Activated CD4-positive, CD25-positive, alpha-beta regulatory T cell treated with anti-CD3 and anti-CD28 coated beads, Interleukin-2, amount 50 U/mL, for 24 hours (primary cell): Measurements from ENCODE around the gene SCUBE1.

ENCODE experiments used
- ATAC-seq, 2 donors: fragments of 150-1000 bp; cut with Tn5 transposase; one replicate each; pipeline ENCODE4 v1.10.0; 2021; ENCODE audit warnings: mild to moderate bottlenecking in 1 of 2, moderate library complexity in 1 of 2

Gene SCUBE1

DNA sequence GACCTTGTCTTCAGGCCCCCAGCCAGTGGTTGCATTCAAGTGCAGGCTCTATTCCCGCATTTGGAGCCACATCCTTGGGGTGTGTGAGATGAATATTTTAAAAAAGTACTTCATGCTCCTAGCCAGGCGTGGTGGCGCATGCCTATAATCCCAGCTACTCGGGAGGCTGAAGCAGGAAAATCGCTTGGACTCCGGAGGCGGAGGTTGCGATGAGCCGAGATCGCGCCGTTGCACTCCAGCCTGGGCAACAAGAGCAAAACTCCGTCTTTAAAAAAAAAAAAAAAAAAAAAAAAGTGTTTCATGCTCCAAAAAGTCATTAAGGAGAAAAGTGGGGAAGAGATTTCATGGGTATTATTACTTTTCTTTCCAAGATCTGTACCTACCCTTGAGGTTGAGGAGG is 18.0 kb downstream of the SCUBE1 start:
- no peak for ATAC-seq

DNA sequence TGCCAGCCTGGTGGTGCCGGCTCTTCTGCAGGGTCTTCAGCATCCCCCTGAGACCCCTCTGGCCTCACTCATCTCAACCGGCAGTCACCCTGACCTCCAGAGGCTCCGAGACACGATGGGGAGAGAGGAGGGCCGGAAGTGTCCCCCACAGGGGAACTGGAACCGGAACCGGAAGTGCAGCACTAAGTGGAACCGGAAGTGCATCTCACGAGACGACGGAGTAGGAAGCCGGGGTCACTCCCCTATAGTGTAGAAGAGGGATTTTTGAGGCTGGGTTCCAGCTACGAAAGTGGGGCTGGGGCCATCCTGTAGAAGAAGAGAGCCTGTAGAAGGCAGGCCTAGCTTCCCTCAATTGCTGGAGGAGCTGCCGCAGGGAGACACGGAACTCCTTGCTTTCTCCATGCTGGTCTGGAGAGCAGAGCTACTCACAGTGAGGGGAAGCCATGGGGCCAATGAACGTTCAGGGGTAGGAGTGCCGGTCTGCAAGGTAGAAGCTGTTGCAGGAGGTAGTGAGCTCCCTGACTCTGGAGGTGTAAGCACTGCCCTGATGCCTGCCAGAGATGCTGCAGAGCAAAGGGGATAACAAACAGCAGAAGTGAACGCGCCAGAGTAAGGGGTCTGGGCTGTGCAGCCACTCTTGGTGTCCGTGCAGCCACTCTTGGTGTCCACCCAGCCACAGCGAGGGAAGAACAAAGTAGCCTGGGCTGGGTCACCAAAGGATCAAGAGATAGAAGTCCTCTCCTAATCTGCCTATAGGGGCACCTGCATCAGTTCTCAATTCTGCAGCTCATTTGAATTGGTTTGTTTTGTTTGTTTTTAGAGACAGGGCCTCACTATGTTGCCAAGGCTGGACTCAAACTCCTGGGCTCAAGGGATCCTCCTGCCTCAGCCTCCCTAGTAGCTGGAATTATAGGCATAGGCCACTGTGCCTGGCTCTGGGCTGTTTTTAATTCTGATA is 21.9 kb downstream of the SCUBE1 start:
- no peak for ATAC-seq

DNA sequence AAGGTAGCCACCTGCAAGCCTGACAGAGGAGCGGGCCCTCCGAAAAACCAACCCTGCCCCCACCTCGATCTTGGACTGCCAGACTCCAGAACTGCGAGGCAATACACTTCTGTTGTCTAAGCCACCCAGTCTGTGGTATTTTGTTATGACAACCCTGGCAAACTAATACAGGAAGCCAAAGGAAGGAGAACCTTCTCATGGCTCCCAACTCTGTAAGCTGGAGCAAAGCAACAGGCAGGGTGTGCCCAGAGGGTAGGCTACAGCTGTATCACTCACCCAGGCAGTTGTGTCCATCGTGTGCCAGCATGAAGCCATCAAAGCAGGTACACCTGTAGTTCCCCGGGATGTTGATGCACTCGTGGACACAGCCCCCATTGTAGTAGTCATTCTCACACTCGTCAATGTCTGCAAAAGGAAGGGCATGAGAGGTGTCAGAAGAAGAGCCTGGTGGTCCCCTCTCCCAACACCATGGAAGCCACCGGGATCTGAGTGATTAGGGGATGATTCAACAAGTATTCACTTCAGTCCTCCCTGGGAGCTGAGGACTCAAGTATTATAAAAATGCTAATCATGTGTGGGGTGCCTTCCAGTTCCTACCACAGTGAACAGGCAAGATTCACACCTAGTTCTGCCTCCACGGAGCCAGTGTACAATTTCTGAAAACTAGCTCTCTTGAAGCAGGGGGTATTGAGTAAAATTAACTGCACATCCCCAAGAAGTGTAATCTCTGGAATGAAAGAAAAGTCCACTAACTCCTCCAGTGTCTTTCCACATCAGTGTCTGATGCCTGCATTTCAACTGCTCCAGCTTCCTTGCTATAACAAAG is 23.3 kb downstream of the SCUBE1 start:
- no peak for ATAC-seq

DNA sequence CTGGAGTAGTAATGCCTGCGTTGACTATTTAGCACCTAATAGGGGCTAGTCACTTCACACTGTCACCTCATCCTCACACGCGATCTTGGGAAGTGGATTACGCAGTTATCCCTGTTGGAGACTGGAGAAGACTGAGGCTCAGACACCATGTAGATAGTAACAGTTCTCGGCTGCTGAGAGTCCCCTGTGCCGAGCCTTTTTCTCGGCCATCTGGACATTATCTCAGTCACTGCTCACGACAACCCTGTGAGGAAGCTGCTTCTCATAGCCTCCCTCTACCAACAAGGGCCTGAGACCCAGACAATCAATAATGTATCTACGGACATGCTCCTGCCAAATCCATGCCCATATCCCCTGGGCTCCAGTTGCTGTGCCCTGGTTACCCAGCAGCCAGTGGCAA is 25.9 kb downstream of the SCUBE1 start:
- no peak for ATAC-seq

DNA sequence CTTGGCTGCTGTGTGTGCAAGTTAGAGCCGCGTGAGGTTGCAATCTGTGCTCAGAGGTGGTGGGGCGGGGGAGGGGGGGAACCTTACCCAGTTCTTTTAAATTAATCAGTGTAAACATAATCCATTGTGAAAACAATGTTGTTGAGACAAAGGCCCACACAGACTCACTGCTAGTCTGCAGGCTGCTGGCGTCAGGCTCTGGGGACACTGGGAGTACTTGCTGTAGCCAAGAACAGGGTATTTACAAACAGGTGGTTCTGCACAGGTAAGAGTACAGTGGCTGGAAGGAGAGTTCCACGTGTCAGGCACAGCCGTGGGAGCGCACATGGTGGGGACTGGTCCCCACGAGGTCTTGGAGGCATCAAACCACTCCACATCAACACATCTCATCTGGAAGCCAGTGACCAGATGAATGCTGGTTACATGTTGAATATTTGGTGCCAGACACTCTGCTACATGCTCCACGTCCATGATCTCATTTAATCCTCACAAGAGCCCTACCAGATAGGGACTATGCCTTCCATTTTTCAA is 27.4 kb downstream of the SCUBE1 start:
- no peak for ATAC-seq

DNA sequence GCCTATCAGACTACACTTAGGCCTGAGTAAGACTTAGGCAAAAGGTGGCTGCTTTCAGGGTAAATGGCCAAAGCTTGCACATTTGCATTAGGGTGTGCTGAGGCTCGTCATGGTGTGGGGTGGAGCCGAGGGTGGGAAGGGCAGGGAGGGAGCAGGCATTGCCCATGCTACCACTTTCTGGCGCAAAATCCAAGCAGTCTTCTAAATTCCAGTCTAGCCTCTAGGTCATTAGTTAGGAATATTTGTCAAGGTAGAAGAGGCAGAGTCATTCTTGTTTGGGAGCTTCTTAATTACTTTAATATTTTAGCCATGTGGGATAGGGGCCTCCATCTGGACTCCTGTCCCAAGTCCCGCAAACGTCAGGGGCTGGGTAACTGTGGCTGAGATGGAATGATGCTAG is 28.6 kb downstream of the SCUBE1 start:
- no peak for ATAC-seq

DNA sequence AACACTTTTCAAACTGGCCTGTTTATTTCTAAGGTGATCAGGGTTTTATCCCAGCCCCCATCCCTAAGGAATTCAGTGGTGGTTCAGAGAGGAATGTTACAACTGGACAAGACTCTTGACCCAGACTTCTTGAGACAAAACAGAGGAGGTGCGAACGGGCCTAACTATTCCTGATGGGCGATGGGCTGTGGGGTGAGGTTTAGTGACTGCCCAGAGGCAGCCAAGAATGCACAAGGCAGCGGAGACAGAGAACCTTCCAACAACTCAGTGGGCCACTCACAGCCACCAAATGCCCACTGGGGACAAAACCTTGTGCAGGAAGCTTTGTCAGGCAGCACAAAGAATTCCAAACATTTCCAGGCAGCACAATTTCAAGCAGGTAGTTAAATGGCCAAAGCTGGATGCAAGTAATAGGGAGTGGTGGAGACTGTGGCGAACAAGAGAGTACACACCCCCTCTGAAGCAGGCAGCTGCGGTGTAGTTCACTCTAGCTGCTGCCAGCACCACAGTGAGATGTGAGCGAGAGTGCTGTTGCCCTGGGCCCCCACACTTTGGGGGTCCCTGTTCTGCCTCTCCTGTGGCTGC is 29.2 kb downstream of the SCUBE1 start:
- ATAC-seq = no peak

DNA sequence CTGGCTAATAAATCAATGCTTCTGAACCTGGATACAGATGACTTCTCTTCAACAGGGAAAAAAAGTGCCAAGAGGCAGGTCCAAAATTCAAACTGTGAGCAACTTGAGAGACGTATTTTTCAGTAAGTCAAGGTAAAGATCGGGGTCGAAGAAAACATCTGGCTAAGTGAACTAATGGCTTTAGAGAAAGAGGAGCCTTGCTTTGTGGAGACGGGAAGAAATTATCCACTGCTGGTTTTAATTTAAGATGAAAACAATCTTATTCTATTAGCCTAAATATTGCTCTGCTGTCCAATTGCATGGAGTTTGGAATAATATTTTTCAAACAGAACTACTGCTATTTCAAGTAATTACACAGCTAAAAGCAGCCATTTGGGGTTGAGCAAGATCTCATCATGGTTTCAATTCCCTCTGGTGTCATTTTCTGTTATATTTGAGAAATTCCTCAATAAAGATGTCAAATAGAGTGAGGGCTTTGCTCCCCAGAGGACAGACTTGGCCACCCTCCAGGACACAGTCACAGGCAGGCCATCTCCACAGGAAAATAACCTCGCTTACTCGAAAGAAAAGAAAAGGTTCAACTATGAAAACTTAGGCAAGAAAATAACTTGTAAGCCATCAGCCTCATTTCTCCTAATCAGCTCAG is 29.8 kb downstream of the SCUBE1 start:
- ATAC-seq = no peak

DNA sequence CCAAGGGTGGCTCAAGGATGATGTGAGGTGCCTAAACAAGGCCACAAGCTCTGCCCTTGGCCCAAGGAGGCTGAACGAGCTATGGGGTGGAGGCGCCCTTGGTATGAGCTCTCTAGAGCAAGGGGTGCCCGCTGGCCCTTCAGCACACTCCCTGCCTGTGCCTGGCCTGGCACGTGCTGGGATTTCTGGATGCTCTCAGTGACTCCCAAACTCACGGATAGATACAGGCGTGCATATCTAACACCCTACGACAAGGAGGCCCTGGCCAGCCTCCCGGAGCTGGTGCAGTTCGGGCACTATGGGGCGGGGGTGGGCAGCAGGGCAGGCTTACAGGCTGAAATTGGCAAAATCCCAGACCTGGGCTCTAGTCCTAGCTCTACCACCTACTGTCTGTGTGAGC is 30.6 kb downstream of the SCUBE1 start:
- no peak for ATAC-seq

DNA sequence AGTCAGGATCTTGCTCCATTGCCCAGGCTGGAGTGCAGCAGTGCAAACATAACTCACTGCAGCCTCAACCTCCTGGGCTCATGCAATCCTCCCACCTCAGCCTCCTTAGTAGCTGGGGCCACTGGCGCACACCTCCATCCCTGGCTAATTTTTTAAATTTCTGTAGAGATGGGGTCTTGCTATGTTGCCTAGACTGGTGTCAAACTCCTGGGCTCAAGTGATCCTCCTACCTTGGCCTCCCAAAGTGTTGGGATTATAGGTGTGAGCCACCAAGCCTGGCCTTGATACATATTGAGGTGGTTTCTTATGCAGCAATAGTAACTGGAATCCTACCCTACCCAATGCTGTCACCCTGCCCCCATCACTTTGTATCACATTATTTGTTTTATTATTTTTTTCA is 32.4 kb downstream of the SCUBE1 start:
- ATAC-seq = no peak

DNA sequence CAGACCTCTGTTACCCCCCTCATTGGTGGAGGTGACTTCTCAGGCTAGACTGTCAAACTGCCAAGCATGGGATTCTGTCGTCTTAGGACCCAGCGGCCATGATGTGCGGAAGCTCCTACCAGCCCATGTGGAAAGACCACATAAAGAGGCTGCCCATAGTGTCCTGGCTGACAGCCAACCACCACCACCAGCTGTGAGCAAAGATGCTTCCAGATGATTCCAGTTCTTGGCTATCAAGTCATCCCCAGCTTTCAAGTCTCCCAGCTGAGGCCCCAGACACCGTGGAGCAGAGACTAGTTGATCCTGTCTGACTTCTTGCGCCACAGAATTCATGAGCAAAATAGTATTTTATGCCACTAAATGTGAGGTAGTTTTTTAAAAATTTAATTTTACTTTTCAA is 32.9 kb downstream of the SCUBE1 start:
- ATAC-seq = no peak

DNA sequence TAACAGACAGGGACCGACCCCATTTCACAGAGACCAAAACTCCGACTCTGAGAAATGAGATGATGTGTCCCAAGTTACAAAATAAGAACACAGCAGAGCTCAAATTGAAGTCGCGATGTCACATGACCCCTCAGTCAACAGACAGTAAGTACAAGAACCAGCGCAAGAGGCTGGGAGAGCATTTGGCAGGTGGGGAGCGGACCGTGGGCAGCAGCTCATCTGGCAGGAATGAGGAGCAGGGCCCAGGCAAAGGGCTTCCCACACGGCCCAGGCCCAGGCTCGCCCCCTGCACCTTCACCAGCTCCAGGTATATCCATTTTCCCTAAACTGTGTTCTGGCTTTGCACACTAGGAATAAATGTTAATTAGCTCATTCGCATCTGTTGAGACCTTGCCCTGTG is 34.3 kb downstream of the SCUBE1 start:
- no peak for ATAC-seq

DNA sequence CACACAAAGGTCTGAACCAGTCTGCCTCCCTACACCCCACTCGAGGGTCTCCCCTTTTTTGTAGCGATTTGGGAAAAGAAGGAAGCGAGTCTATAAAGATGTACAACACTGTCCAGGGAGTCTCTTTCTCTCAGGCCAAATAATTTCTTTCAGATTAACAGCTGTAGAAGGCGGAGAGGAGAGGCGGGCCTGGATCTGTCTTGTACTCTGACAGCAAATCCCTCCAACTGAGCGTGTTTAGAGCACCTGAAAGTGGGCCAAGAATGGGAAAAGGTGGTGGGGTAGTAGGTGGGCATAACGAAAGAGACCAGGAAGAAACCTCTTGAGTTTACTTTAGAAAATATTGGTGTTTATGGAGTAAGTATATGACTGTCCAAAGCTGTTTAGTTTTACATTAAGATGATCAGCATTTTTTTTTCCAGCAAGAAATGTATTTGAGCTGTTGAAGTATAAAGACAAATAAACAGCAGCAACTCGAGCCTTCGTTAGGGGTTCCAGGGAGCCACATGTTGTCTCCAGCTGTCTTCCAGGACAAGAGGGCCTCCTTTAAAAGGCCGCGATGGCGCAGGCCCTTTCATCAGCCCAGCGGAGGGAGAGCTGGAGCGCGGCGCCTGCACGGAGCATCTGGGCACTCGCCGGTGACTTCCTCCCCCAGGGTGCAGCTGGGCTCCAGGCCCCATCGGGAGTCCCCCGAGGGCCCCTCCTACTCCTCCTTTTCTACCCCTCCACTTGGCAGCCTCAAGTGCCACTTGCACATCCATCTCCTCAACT is 34.9 kb downstream of the SCUBE1 start:
- ATAC-seq = no peak

DNA sequence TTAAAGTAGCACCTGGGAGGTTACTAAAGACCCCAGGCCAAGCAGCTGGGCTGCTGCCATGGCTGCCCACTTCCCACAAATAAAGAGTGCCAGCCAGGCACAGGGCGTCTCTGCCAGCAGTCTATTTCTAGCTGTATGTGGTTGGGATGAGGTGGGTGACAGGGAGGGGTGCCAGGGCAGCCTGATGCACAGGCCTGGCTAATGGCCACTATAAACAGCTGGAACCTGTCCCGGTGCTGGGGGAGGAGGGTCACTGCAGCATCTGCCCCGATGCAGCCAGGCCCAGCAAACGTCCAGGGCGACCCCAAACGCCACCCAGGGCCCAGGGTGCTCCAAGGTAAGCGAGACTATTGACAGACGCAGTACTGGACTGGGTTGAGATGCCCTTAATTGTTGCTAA is 37.4 kb downstream of the SCUBE1 start:
- ATAC-seq = no peak

DNA sequence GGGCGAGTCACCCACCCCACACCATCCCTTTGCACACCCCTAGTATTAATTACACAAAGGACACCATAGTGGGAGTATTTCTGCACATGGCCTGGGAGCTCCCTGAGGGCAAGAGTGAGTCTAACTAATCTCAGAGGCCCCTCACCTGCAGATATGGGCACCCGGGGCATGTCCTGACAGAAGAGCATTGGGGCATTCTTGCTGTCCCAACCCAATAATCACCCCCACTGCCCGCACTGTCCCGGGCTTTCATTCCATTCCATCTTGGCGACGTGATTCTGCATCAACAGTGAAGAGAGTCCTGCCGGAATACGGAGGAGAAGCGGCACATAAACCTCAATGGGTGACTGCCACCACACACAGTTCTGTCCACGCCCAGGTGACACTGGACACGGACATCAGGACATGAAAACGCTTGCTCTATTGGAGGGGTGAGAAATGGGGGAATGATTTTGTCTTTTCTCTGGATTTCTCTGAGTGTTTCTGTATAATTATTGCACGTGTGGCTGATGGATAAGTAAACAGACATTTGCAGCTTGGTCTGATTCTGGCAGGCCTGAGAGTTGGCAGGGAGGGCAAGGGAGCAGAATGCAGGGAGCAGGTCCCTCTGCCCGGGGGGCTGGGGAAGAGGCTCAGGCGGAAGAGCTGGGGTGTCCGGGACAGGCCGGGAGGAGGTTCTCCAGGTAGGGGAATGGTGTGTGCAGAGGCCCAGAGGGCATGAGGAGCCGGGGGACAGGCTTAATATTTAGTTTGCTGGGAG is 38.2 kb downstream of the SCUBE1 start:
- no peak for ATAC-seq

DNA sequence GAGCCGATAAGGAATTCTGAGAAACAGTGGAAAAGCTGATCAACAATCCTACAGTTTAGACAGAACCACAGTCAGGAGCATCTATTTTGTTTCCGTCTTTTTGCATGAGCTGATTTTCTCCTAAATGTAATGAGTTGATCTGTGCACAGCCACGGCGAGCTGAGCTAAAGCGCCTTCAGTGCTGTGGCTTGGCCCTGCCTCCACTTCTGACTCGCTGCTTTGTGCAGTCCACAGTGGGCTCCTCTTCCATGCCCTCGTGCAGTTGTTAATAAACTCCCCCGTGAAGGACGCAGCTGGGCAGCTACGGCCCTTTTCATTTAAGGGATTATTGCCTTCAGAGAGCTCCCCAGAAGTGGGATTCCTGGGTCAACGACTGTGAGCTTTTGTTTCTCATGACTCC is 39.4 kb downstream of the SCUBE1 start:
- no peak for ATAC-seq

DNA sequence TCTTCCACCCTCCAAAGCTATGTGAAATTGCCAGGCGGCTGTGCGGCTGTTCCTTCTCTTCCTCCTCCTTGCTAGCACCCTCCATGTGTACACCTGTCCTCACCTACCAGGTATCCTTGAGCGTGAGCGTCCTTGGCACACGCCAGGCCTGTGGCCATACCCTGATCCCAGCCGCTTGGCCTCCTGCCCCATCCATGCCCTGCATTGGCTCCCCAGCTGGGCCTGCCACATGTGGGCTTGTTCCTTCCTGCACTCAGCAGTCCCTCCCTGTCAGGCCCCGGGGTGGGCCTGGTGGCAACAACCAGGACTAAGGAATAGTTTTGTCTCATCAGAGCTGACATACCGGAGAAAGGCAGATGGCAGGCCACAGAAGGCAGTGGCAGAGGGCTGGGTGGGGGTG is 40.0 kb downstream of the SCUBE1 start:
- ATAC-seq = no peak

DNA sequence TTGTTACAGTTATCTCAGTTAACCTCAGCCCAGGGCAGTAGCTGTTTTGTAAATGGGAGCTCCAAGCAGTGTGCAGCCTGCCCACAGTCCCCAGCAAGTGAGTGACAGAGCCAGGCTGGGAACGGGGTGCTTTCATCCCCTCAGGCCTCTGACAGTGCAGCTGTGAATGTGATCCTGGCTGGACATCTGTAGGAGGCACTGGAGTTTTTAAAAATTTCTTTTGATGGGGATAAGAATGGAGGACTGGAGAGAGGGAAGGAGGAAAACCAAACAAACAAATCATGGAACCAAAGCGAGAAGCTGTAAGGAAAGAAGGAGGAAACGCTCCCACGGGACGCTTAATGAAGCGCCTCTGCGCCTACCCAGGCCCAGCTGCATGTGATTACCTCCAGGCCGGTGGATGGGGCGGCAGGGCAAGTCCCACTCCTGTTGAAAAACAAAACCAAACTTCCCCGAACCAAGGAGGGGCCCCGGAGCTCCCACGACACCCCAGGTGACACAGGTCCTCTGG is 40.6 kb downstream of the SCUBE1 start:
- ATAC-seq = no peak

DNA sequence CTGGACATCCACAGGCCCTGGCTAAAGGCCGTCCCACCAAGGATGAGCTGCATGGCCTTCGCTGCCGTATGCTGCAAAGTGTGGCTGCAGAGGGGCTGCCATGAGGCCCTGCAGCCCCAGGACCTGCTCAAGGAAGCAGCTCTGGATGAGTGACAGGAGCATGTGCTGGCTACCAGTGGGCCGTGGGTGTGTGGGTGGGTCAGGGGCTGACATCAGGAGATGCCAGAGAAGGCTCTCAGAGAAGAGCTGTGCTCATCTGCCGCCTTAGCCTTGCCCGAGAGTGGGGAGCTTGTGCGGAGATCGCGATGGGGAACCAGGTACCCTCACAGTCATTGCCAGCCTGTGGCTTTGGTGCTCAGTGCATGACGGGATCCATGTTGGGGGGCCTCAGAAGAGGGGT is 41.3 kb downstream of the SCUBE1 start:
- ATAC-seq = no peak

DNA sequence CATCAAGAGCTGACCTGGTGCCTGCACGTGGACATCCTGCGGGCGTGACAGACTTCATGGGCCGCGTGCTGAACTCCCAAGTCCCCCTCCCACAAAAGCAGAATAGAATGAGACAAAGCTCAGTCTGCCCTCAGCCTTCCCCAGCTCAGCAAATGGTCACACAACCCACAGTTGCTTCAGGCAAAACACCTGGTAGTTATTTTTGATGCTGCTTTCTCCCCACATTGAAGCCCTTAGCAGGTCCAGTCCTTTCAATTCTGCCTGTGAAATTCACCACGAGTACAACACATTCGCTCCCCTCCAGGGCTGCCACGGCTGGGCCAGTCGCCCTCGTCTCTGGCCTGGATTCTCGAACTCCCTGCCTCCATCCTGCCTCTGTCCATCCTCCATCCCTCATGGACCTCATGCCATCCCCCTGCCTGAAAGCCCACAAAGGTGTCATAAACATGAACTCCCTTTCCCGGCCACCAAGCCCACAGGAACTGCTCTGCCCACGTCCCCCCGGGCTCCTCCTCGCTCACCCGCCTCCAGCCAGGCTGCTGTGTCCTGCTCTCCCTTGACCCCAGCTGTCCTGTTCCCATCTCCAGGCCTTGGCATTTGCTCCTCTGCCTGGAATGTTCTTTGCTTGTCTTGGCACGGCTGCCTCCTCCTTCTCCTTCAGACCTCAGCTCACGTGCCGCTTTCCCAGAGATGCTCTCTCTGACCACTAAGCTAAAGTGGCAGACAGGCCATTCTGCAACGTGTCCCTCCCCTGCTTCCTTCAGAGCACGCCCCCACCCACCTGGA is 42.1 kb downstream of the SCUBE1 start:
- ATAC-seq = no peak
